Measurements from ENCODE around the gene DNASE2.

Gene DNASE2

DNA sequence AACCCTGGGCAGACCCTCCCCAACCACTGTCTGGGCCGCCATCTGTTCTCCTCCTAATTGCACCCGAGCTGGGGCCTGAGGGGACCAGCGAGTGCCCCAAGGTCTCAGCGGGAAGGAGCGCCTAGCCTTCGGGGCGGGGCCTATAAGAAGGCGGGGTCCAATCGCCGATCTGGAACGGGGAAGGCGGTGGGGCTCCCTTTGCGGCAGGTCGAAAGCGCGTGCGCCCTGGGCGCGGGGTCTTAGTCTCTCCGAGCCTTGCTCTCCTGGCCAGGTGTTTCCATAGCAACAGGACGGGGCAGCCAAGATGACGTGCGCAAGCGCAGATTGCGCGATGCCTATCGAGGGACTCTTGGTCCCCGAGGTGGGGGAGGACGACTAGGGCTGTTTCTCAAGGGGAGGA is 40.2 kb downstream of the DNASE2 start:
- H3K4me1 Mint-ChIP-seq: peaks cover 8% of the 10 kb centered on the region
- no peak overlapping the region for H3K27ac Mint-ChIP-seq (ENCODE audit: low read depth)
- no peak overlapping the region for H3K4me3 Mint-ChIP-seq

DNA sequence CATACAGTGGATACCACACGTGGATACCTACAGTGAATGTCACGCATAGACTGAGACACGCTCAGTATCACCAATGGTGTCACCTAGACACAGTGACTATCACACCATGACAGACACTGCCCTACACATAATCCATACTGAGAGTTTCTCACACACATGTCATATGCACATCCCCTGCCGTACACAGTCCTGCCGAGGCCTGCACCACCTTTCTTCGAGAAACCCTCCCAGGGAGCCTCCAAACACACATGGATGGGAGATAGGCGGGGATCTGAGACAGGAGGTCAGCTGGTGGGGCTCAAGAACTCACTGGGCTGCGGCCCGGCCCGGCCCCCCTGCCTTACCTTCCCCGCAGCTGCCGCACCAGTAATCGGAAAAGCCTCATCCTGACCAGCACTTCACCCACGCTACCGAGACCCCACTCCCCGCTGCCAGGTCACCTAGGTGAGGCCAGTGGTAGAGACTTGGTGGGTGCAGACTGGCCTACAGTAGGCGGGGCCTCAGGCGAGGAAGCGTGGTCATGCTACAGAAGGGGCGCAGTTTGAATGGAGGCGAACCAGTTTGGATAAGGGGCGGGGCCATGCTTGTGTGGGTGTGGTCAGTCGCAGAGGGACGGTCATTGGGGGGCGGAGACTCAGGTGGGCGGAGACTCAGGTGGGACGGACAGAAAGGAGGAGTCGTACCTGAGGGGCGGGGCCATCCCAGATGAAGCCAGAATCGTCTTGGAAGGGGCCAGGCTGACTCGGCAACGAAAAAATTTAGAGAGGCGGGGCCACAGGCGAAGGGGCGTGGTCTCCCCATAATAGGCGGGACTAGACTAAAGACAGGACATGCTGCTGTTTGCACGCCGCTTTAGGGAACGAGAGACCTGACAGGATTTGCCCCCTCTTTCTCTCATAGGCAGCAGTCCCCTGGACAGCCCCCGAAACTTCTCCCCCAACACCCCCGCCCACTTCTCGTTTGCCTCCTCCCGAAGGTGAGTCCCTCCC is 40.9 kb downstream of the DNASE2 start:
- ATAC-seq (replicated peaks; ENCODE audit: extremely low read depth, poor library complexity, severe bottlenecking): no peak
- Mint-ChIP-seq H3K27me3 (peaks cover 79% of the 10 kb centered on the region), H3K27ac (ENCODE audit: low read depth) (no peak overlapping the region), H3K4me1 (peaks cover 8% of the 10 kb centered on the region), H3K36me3 (ENCODE audit: insufficient read depth) (peaks cover 10% of the 10 kb centered on the region), H3K4me3 (no peak overlapping the region), H3K9me3 (no peaks in the 10 kb centered on the region)
- no peak for DNase-seq (ENCODE audit: low spot score in 2 of 2)

More for the DNA sequence above, 40.2 kb downstream of the DNASE2 start:
- DNase-seq (ENCODE audit: low spot score in 2 of 2) (no peak), ATAC-seq (replicated peaks; ENCODE audit: extremely low read depth, poor library complexity, severe bottlenecking) (no peak)
- H3K27me3 Mint-ChIP-seq: peaks cover 81% of the 10 kb centered on the region
- peaks cover 10% of the 10 kb centered on the region for H3K36me3 Mint-ChIP-seq (ENCODE audit: insufficient read depth)
- no peaks in the 10 kb centered on the region for H3K9me3 Mint-ChIP-seq

DNA sequence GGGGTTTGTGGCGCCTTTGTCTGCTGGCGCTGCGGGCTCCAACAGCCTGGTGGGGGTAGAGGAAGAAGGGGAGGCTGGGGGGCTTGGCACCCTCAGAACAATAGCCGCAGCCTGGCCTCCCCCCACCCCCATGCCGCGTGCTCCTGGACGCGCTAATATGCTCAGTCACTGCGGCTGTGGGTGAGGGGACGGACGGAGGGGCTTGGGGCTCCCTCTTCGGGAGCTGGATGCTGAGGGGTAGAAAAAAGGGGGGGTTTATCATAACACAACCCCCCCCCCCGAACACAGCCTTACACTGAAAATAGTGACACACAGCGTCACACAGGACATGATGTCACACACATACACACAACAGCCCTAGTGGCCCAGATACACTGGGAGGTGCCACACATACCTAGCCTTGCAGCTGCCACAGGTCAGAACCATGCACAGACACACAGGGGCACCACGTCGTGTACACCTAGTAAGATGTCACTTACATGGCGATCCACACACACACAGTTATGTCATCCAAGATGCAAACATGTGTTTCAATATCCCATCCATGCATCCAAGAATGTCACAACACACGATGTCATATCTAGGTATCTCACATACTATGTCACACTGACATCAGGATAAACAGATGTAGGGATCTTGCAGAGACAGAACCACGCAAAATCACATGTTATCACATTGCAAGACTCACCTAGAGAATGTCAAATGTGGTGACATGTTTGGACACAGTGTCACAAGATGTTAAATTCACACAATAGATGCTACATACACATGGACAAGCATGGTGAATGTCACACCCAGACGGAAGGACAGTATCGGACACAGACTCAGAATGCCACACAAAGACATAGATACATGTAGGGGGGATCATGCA is 42.1 kb downstream of the DNASE2 start:
- ATAC-seq (replicated peaks; ENCODE audit: extremely low read depth, poor library complexity, severe bottlenecking) (peak; percentile 69), DNase-seq (ENCODE audit: low spot score in 2 of 2) (no peak)
- Mint-ChIP-seq H3K4me3 (peak overlapping the region; percentile 64), H3K27me3 (peaks cover 81% of the 10 kb centered on the region), H3K36me3 (ENCODE audit: insufficient read depth) (peaks cover 10% of the 10 kb centered on the region), H3K27ac (ENCODE audit: low read depth) (no peak overlapping the region), H3K4me1 (peaks cover 8% of the 10 kb centered on the region), H3K9me3 (no peaks in the 10 kb centered on the region)

DNA sequence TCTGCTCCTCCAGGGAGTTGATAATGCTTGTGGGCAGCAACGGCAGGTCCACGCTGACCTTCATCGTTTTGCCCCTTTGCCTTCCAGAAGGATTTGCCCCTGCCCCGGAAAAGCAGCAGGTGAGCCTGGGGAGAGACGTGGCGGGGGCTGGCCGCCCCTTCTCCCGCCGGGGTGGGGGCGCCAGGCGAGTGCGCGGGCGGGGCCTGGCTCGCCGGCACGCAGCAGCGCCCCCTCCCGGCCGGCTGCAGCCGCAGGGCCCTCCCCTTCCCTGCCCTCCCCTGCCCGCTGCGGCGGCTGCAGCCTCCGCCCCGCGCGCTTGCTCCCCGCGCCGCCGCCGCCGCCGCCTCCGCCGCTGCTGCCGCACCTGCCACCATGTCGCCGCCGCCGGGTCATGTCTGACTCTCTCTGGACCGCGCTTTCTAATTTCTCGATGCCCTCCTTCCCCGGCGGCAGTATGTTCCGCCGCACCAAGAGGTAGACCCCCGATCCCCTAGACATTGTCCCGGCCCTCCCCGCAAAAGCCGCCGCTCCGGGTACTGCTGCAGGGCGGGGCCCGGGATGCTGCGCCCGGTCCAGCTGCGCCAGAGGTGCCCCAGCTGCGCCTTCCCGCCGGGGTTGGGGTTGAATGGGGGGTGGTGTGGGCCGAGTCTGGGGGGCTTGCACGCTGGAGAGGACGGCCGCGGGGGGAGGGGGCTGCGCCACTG is 42.9 kb downstream of the DNASE2 start, which contains the start of gene MAST1:
Gene MAST1, plus strand, starts transcription at position 334 of the 704 bp plus-strand sequence. Its CDS starts 58 bp downstream, at position 392.
- H3K4me1 Mint-ChIP-seq: peaks cover 10% of the 10 kb centered on the region
- H3K9me3 Mint-ChIP-seq: no peaks in the 10 kb centered on the region
- ATAC-seq (replicated peaks; ENCODE audit: extremely low read depth, poor library complexity, severe bottlenecking): peak; percentile 64
- DNase-seq (ENCODE audit: low spot score in 2 of 2): no peak
- peak within 1 kb of the TSS; percentile 64 for H3K4me3 Mint-ChIP-seq
- peaks cover 11% of the 10 kb centered on the region for H3K36me3 Mint-ChIP-seq (ENCODE audit: insufficient read depth)
- no peak within 1 kb of the TSS for H3K27ac Mint-ChIP-seq (ENCODE audit: low read depth)
- peaks cover 78% of the 10 kb centered on the region for H3K27me3 Mint-ChIP-seq

DNA sequence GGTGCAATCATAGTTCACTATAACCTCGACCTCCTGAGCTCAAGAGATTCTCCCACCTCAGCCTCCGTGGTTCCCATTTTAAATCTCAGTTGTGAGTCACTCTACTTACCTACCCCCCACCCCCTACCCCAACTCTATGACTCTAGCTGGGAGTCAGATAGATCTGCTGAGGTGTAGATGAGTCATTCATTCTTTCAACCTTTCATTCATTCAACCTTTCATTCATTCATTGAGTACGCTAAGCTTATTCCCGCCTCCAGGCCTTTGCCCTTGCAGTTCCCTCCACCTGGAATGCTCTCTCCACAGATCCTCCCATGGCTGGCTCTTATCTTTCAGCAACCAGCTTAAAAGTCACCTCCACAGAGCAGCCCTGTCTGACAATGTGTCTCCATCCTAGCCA is 44.0 kb downstream of the DNASE2 start:
- Mint-ChIP-seq H3K27me3 (peaks cover 79% of the 10 kb centered on the region), H3K4me3 (no peak overlapping the region), H3K36me3 (ENCODE audit: insufficient read depth) (peaks cover 14% of the 10 kb centered on the region), H3K9me3 (no peaks in the 10 kb centered on the region), H3K4me1 (peaks cover 19% of the 10 kb centered on the region), H3K27ac (ENCODE audit: low read depth) (no peak overlapping the region)
- ATAC-seq (replicated peaks; ENCODE audit: extremely low read depth, poor library complexity, severe bottlenecking): no peak
- no peak for DNase-seq (ENCODE audit: low spot score in 2 of 2)

DNA sequence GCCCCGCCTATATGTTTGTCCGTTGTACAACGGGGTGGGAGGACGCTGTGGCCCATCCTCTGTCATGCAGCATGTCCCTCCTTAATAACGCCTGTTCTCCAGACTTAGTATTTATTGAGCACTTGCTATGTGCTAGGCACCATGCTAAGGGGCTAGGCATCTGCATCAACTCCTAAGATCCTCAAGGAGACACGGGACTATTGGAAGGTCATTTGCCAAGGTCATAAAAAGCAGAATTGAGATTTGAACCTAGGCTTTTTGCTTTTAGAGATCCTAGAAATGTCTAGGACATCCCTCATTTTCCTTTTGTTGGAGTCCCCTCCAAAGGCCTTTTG is 44.8 kb downstream of the DNASE2 start:
- DNase-seq (ENCODE audit: low spot score in 2 of 2): no peak
- Mint-ChIP-seq H3K36me3 (ENCODE audit: insufficient read depth) (peaks cover 14% of the 10 kb centered on the region), H3K27me3 (peaks cover 79% of the 10 kb centered on the region), H3K9me3 (no peaks in the 10 kb centered on the region), H3K27ac (ENCODE audit: low read depth) (peak overlapping the region; percentile 44), H3K4me1 (peaks cover 26% of the 10 kb centered on the region), H3K4me3 (no peak overlapping the region)
- ATAC-seq (replicated peaks; ENCODE audit: extremely low read depth, poor library complexity, severe bottlenecking): no peak

DNA sequence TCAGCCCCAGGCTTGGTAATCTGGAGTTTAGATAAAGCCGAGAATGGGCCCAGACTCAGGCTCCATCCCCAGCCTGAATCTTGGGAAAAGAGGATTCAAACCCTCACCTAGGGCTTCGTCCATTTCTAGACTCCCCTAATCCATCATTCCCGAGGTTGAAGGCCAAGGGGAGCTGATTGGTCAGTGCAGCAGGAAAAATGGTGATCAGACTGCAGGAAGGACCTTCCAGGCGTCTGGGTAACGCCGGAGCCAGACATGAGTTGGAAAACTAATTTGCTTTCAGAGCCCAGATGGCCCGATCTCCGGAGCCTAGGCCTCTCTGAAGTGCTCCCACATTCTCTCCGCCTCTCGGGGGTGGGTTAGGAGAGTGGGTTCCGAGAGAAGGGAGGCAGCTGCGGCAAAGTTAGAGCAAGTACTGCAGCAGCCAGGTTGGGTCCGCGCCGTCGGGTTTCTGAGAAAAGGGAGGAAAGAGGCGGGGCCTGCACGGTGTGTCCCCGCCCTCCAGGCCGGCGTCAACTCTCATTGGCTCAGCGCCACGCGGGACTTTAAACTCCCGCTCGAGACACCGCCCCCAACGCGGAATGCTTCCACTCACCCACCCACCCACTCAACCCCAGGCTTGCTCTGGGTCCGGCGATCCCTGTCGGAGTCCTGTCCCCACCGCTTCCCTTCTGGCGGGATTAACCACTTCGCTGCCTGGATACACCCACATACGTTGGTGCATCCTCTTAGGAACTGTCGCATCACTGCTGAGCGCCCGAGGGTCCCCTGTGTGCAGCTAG is 46.1 kb downstream of the DNASE2 start:
- peaks cover 79% of the 10 kb centered on the region for H3K27me3 Mint-ChIP-seq
- H3K27ac Mint-ChIP-seq (ENCODE audit: low read depth): no peak overlapping the region
- peaks cover 26% of the 10 kb centered on the region for H3K4me1 Mint-ChIP-seq
- peaks cover 15% of the 10 kb centered on the region for H3K36me3 Mint-ChIP-seq (ENCODE audit: insufficient read depth)
- peak overlapping the region; percentile 53 for H3K4me3 Mint-ChIP-seq
- ATAC-seq (replicated peaks; ENCODE audit: extremely low read depth, poor library complexity, severe bottlenecking) (no peak), DNase-seq (ENCODE audit: low spot score in 2 of 2) (no peak)
- no peaks in the 10 kb centered on the region for H3K9me3 Mint-ChIP-seq

DNA sequence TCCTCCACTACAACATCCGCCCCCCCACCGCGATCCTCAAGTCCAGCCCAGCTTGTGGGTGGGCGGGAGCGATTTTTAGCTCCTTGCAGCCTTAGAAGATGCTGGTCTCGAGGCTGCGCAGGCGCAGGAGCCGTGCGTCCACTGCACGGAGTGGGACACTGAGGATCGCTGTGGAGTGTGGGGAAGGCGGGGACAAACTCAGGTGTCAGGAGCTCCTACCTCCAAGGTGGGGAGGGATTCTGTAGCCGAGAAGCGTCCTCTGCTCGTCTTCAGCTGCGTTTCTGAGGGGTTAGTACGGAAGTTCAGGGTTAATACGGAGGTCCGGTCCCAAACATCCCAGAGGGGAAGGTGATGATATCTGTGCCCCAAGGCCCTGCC is 46.7 kb downstream of the DNASE2 start, which contains the start of gene RTBDN:
Gene RTBDN, minus strand, starts transcription at position 14 of the 378 bp plus-strand sequence. CDS start 4,600 bp downstream, outside the sequence.
- H3K4me1 Mint-ChIP-seq: peaks cover 26% of the 10 kb centered on the region
- DNase-seq (ENCODE audit: low spot score in 2 of 2): no peak
- peaks cover 79% of the 10 kb centered on the region for H3K27me3 Mint-ChIP-seq
- H3K9me3 Mint-ChIP-seq: no peaks in the 10 kb centered on the region
- peak within 1 kb of the TSS; percentile 53 for H3K4me3 Mint-ChIP-seq
- no peak within 1 kb of the TSS for H3K27ac Mint-ChIP-seq (ENCODE audit: low read depth)
- no peak for ATAC-seq (replicated peaks; ENCODE audit: extremely low read depth, poor library complexity, severe bottlenecking)
- peaks cover 12% of the 10 kb centered on the region for H3K36me3 Mint-ChIP-seq (ENCODE audit: insufficient read depth)

DNA sequence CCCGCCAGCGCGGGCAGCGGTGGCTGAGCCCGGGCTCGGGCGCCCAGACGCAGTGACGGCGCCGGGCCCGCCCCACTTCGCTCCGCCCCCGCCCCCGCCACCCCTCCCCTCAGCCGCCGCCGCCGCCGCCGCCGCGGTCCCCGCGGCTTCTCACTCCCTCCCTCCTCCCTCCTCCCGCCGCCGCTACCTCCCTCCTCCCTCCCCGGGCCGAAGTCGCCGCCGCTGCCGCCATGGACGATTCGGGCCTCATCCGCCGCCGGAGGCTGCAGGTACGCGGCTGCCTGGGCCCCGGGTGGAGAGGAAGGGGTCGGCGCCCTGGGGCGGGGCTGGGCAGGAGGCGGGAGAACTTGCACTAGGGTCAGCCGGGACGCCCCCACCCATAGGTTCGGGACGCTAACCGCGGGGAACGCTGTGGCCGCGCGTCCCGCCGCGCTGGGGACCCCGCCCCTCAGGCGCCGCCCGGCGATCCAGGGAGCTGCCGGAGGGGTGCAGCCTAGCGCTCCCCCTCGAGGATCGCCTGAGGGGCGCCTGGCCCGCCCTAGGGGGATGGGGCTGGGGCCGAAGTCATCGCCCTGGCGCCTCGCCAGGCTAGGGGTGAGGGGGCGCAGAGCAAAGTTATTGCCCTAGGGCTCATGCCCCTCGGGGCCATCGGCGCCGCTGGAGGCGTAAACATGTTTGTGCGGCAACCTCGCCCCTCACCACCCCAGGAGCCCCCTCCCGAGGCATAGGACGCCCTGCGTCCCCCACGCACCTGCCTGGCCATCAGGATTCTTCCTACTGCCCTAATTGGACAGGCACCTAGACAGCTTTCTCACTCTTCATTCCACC is 47.3 kb downstream of the DNASE2 start:
- DNase-seq (ENCODE audit: low spot score in 2 of 2) (no peak), ATAC-seq (replicated peaks; ENCODE audit: extremely low read depth, poor library complexity, severe bottlenecking) (peak; percentile 30)
- no peak overlapping the region for H3K27ac Mint-ChIP-seq (ENCODE audit: low read depth)
- peaks cover 79% of the 10 kb centered on the region for H3K27me3 Mint-ChIP-seq
- peak overlapping the region; percentile 53 for H3K4me3 Mint-ChIP-seq
- H3K36me3 Mint-ChIP-seq (ENCODE audit: insufficient read depth): peaks cover 10% of the 10 kb centered on the region
- no peaks in the 10 kb centered on the region for H3K9me3 Mint-ChIP-seq
- H3K4me1 Mint-ChIP-seq: peaks cover 20% of the 10 kb centered on the region

DNA sequence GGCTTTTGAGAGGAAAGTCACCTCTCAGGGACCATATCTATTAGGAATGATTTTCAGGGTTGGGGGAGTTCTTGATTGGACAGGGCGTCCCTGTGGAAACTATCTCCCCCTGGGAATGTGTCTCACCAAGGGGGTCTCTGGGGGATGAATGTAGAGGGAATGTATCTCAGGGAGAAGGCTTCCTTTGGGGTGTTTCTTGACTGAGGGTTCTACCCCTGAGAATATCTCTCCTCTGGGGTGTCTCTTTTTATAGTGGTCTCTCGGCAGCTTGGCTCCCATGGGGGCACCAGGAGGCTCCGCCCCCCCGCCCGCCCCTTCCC is 47.9 kb downstream of the DNASE2 start:
- no peak for ATAC-seq (replicated peaks; ENCODE audit: extremely low read depth, poor library complexity, severe bottlenecking)
- peaks cover 82% of the 10 kb centered on the region for H3K27me3 Mint-ChIP-seq
- H3K9me3 Mint-ChIP-seq: no peaks in the 10 kb centered on the region
- peaks cover 10% of the 10 kb centered on the region for H3K36me3 Mint-ChIP-seq (ENCODE audit: insufficient read depth)
- no peak overlapping the region for H3K27ac Mint-ChIP-seq (ENCODE audit: low read depth)
- H3K4me3 Mint-ChIP-seq: peak overlapping the region; percentile 49
- no peak for DNase-seq (ENCODE audit: low spot score in 2 of 2)
- H3K4me1 Mint-ChIP-seq: peaks cover 18% of the 10 kb centered on the region

DNA sequence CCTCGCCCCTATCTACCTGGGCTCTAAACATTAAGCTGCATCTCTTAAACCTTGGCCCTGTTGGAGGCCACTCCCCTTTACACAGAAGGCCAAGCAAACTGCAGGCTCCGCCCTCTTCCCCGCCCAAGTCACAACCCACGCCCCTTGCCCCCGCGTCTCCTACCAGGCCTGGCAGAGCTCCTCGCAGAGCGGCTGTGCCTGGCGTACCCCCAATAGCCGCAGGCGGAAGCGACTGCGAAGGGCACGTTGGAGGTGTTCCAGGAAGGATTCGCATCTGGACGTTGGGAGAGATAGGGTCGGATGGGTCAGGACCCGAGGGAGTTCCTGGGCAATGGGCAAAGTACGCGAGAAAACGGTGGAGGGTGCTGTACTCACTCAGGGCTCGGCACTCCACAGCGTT is 52.8 kb downstream of the DNASE2 start:
- no peak for ATAC-seq (replicated peaks; ENCODE audit: extremely low read depth, poor library complexity, severe bottlenecking)
- no peak for DNase-seq (ENCODE audit: low spot score in 2 of 2)
- Mint-ChIP-seq H3K27ac (ENCODE audit: low read depth) (no peak overlapping the region), H3K36me3 (ENCODE audit: insufficient read depth) (peaks cover 5% of the 10 kb centered on the region), H3K4me1 (peaks cover 26% of the 10 kb centered on the region), H3K27me3 (peaks cover 84% of the 10 kb centered on the region), H3K4me3 (no peak overlapping the region), H3K9me3 (no peaks in the 10 kb centered on the region)

Measured in central memory CD8-positive, alpha-beta T cell (primary cell).